HL-60 (cell line): ENCODE measurements around the gene CWC25.

Experiments
- DNase-seq, 2 experiments: peaks; one replicate each; pipeline ENCODE4 v3.0.0-alpha.2; 2010 to 2020; ENCODE audit warnings: low read depth in 1 of 2, low spot score in 1 of 2
- H3K27ac ChIP-seq: fragments of 250-450 bp; sonication (Bioruptor Pico); replicated peaks from 2 replicates; pipeline ENCODE4 v1.5.1; 2020; ENCODE audit warnings: mild to moderate bottlenecking, moderate library complexity
- H3K27me3 ChIP-seq: fragments of 250-450 bp; sonication (Bioruptor Pico); 2 replicates; pipeline ENCODE4 v1.5.1; 2021; ENCODE audit warnings: mild to moderate bottlenecking, moderate library complexity; ENCODE audit not compliant: insufficient read depth, poor library complexity, severe bottlenecking
- H3K4me3 ChIP-seq: replicated peaks from 2 replicates; pipeline ENCODE4 v1.5.1; 2011; ENCODE audit warnings: mild to moderate bottlenecking, control low read depth, low read length; ENCODE audit not compliant: insufficient read depth
- GABPA ChIP-seq: IDR thresholded peaks from 2 replicates; pipeline ENCODE4 v1.6.1; 2012; ENCODE audit warnings: low read depth
- POLR2AphosphoS5 ChIP-seq: IDR thresholded peaks from 2 replicates; pipeline ENCODE4 v1.6.1; 2012; ENCODE audit warnings: low read depth
- SPI1 ChIP-seq: IDR thresholded peaks from 2 replicates; pipeline ENCODE4 v1.6.1; 2012; ENCODE audit warnings: low read depth, mild to moderate bottlenecking, borderline replicate concordance
- TF ChIP-seq, protein P1 (sequence below): IDR thresholded peaks from 2 replicates; pipeline ENCODE4 v1.6.1; 2012; ENCODE audit warnings: low read depth; ENCODE audit not compliant: insufficient replicate concordance
- TF ChIP-seq, protein P2 (sequence below): IDR thresholded peaks from one replicate; pipeline ENCODE4 v1.5.1; 2011; ENCODE audit warnings: low read length, control low read depth, inconsistent platforms; ENCODE audit not compliant: insufficient read depth

CWC25 gene

DNA sequence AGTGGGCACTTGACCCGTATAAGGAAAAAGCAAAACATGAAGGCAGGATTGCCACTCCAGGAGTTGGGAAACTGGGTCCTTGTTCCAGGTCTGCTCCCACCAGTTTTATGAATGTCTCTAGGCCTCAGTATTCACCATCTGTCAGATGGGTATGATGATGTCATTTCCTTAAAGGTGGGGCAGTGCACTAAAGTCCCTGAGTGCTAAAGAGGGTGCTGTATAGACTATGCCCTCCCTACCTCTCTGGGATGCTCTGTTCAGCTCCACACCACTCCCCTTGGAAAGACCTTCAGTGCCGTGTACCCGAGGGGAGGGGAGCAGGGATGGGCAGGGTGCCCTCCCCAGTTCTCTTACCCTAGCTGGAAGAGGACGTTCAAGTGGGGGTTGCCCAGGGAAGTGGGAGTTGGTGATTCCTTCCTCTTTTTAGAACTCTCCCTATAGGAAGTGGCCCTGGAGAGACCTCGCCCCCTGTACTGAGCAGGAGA, 46.9 kb upstream of the CWC25 start:
- H3K27me3 ChIP-seq, result no peaks in the 10 kb centered on the region
- peak; percentile 59; the same call in 1 of the 2 replicates for TF ChIP-seq SPI1
- TF ChIP-seq, protein P1, sequence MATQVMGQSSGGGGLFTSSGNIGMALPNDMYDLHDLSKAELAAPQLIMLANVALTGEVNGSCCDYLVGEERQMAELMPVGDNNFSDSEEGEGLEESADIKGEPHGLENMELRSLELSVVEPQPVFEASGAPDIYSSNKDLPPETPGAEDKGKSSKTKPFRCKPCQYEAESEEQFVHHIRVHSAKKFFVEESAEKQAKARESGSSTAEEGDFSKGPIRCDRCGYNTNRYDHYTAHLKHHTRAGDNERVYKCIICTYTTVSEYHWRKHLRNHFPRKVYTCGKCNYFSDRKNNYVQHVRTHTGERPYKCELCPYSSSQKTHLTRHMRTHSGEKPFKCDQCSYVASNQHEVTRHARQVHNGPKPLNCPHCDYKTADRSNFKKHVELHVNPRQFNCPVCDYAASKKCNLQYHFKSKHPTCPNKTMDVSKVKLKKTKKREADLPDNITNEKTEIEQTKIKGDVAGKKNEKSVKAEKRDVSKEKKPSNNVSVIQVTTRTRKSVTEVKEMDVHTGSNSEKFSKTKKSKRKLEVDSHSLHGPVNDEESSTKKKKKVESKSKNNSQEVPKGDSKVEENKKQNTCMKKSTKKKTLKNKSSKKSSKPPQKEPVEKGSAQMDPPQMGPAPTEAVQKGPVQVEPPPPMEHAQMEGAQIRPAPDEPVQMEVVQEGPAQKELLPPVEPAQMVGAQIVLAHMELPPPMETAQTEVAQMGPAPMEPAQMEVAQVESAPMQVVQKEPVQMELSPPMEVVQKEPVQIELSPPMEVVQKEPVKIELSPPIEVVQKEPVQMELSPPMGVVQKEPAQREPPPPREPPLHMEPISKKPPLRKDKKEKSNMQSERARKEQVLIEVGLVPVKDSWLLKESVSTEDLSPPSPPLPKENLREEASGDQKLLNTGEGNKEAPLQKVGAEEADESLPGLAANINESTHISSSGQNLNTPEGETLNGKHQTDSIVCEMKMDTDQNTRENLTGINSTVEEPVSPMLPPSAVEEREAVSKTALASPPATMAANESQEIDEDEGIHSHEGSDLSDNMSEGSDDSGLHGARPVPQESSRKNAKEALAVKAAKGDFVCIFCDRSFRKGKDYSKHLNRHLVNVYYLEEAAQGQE, result no peak
- peak in 1 of 2 experiments; percentile 44 for DNase-seq
- peak overlapping the region; percentile 89 for H3K27ac ChIP-seq
- H3K4me3 ChIP-seq, result peak overlapping the region; percentile 94

DNA sequence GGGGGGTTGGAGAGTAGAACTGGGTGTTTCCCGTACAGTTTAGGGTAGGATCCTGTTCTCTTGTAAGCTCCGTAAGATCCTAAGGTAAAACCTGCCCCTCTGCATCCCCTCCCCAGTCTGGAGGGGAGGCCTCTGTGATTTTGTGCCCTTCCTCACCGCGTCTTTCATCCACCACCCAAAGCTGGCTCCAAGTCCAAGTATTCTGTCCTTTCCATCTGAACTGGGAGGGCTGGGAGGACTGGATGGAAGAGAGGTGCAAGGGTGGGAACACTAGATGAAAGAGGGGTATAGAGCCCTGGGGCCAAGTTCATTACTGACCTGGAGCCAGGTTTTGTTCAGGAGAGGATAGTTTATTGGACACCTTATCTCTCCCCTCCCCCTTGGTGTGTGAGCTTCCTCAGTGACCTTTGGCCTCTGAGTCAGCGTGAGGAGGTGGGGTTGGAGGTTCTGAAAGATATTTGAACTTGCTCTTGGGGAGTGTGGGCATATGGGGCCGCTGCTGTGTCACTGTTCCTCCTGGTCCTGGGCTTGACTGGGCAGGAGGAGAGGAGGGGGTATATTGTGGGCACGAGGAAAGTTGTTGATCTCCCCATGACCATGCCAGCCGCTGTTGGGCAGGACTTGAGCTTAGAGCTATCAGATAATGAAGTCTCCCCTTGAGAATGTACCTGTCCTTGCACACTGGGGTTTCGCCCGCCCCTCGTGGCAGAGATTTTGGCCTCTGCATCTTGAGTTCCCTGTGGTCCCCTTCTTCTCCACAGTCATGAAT, 46.3 kb upstream of the CWC25 start:
- no peaks in the 10 kb centered on the region for H3K27me3 ChIP-seq
- TF ChIP-seq GABPA (no peak), SPI1 (no peak; the same call in 1 of the 2 replicates)
- H3K27ac ChIP-seq, result peak overlapping the region; percentile 89
- peak; percentile 82 to 85 for DNase-seq
- H3K4me3 ChIP-seq, result peak overlapping the region; percentile 94

DNA sequence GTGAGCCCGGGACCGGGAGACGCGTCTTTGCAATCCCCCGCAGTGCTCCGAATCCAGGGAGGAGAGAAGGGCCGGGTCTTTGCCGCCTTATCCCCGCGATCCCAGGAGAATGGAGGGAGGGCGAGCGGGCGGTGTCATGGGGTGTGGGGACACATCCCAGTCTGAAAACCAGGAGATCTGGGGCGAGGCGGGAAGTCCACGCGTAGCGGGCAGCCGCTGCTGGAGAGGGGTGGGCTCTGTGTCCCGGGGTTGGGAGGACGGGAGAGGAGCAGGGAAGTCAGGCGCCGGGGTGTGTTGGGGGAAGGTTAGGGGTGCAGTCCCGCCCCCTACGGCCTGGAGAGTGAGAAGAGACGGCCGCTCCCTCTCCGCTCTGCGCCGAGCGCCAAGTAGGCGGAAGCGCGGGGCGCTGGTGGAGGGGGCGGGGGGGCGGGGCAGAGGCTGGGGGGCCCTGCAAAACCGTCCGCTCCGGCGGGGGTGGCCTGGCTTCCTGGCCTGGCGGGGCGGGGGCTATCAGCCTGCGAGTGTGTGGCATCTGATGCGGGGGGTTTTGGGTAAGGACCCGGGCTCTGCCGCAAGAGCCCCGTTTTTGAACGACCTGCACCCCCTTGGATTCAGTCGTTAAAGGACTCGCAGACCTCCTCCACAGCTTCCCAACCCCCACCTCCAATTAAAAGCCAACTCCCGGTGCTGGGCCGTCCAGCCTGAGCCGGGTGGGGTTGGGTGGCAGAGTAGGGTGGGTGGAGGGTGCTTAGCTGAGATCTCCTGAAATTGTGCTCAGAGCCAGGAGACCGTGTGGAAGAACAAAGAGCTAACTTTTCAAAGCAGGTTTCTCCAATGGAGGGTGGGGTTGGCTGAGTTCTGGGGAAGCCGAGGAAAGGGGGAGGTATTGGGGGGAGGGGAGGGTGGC, 45.4 kb upstream of the CWC25 start:
- H3K4me3 ChIP-seq, result peak overlapping the region; percentile 94
- TF ChIP-seq SPI1 (no peak), POLR2AphosphoS5 (no peak), GABPA (no peak)
- TF ChIP-seq, protein P1, result no peak
- TF ChIP-seq, protein P2, sequence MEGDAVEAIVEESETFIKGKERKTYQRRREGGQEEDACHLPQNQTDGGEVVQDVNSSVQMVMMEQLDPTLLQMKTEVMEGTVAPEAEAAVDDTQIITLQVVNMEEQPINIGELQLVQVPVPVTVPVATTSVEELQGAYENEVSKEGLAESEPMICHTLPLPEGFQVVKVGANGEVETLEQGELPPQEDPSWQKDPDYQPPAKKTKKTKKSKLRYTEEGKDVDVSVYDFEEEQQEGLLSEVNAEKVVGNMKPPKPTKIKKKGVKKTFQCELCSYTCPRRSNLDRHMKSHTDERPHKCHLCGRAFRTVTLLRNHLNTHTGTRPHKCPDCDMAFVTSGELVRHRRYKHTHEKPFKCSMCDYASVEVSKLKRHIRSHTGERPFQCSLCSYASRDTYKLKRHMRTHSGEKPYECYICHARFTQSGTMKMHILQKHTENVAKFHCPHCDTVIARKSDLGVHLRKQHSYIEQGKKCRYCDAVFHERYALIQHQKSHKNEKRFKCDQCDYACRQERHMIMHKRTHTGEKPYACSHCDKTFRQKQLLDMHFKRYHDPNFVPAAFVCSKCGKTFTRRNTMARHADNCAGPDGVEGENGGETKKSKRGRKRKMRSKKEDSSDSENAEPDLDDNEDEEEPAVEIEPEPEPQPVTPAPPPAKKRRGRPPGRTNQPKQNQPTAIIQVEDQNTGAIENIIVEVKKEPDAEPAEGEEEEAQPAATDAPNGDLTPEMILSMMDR, result no peak
- peak; percentile 79 to 80 for DNase-seq
- H3K27me3 ChIP-seq, result no peaks in the 10 kb centered on the region
- peak overlapping the region; percentile 89 for H3K27ac ChIP-seq

DNA sequence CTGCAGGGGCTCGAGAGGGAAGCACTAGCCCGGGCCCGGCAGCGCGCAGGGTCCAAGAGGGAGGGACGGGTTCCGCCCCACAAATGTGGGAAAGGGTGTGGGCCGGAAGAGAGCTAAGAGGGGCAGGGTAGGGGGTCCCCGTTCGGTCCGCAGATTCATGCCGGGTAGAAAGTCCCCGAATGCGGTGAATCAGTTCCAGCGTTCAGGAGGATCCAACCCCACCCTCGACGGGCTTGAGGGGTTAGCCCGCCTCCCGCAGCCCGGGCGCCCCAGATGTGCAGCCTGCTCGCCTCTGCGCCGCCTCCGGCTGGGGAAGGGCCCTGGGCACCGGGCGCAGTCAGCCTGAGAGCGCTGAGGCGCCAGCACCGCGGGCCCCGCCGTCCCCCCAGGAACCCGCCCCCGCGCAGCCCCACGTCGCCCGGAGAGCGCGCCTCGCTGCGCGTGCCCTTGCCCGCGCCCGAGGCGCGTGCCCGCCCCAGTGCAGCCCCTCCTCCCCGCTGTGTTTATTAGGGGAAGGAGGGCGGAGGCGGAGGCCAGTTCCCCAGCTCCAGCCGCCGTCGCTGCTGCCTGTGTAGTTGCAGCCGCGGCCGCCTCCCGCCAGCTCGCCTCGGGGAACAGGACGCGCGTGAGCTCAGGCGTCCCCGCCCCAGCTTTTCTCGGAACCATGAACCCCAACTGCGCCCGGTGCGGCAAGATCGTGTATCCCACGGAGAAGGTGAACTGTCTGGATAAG, 44.6 kb upstream of the CWC25 start, which contains the start of gene LASP1:
Gene LASP1 (plus strand): TSS at position 533 of the 733 bp plus-strand sequence. CDS start 132 bp downstream, at position 665.
- peak; percentile 81 to 88 for DNase-seq
- no peaks in the 10 kb centered on the region for H3K27me3 ChIP-seq
- H3K4me3 ChIP-seq, result peak within 1 kb of the TSS; percentile 94
- H3K27ac ChIP-seq, result peak within 1 kb of the TSS; percentile 89
- TF ChIP-seq POLR2AphosphoS5 (peak; percentile 75; the same call in 1 of the 2 replicates), SPI1 (no peak)
